ENCODE data around the gene PRMT3. TPM values are rescaled to one million over a fixed set of nuclear protein-coding genes. Genes with fewer than 3 reads are reported as not detected.
"Not testable (repeated sequence)": the region's sequence is repeated elsewhere in the genome, so short reads cannot be mapped to it uniquely, and the experiment has no call there.

PRMT3 gene
- total and polyA plus RNA-seq, 2 experiments from 2014 or later, result 11.7 to 15.7 TPM

DNA sequence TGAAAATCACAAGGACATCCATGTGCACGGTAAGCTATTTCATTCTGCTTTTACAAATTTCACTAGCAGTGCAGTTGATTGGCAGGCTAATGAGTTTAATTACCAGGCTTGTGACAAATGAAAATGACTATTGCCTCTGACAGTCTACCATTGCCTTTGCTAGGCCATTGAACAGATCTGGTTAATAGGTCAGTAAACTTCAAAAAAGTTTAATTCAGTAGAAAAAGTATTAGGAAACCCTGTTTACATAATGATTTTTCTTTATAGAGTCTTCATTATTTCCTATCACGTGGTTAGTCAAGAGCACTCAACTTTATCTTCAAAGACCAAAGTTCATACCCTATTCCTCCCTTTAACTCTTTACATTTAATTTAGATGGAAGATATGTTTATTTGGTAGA, 77.0 kb downstream of the PRMT3 start:
- H3K36me3 ChIP-seq, result no peaks in the 10 kb centered on the region
- peaks cover 6% of the 10 kb centered on the region for H3K4me1 ChIP-seq (ENCODE audit: low read depth)
- no peak overlapping the region for H3K4me3 ChIP-seq
- no peak for DNase-seq (ENCODE audit: low read depth in 1 of 2, low spot score in 1 of 2)
- no peak for TF ChIP-seq CTCF (IDR thresholded peaks at IDR 0.05; ENCODE audit: low read depth, low read length)
- no peaks in the 10 kb centered on the region for H3K9me3 ChIP-seq (ENCODE audit: low read depth)
- H3K27ac ChIP-seq, result no peak overlapping the region
- H3K27me3 ChIP-seq, result no peaks in the 10 kb centered on the region

GRCh38 chr11:20467487-20468185, 80.1 kb downstream of the PRMT3 start:
- no peak overlapping the region for H3K27ac ChIP-seq
- TF ChIP-seq CTCF (IDR thresholded peaks at IDR 0.05; ENCODE audit: low read depth, low read length), result no peak
- no peaks in the 10 kb centered on the region for H3K9me3 ChIP-seq (ENCODE audit: low read depth)
- H3K36me3 ChIP-seq, result no peaks in the 10 kb centered on the region
- no peaks in the 10 kb centered on the region for H3K27me3 ChIP-seq
- no peak overlapping the region for H3K4me3 ChIP-seq
- no peaks in the 10 kb centered on the region for H3K4me1 ChIP-seq (ENCODE audit: low read depth)
- no peak for DNase-seq (ENCODE audit: low read depth in 1 of 2, low spot score in 1 of 2)

DNA sequence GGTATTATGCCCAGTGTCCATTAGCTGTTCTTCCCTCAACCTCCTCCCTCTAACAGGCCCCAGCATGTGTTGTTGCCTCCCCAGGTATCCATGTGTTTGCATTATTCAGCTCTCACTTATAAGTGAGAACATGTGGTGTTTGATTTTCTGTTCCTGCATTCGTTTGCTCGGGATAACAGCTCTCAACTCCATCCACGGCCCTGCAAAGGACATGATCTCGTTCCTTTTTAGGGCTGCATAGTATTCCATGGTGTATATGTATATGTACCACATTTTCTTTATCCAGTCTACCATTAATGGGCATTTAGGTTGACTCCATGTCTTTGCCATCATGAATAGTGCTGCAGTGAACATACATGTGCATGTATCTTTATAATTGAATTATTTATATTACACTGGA, 82.8 kb downstream of the PRMT3 start:
- Histone ChIP-seq H3K4me3 (no peak overlapping the region), H3K9me3 (ENCODE audit: low read depth) (no peaks in the 10 kb centered on the region), H3K27ac (no peak overlapping the region), H3K36me3 (no peaks in the 10 kb centered on the region), H3K27me3 (no peaks in the 10 kb centered on the region), H3K4me1 (ENCODE audit: low read depth) (no peaks in the 10 kb centered on the region)
- TF ChIP-seq CTCF (IDR thresholded peaks at IDR 0.05; ENCODE audit: low read depth, low read length), result no peak
- no peak for DNase-seq (ENCODE audit: low read depth in 1 of 2, low spot score in 1 of 2)

GRCh38 chr11:20471929-20472328, 84.4 kb downstream of the PRMT3 start:
- not testable (repeated sequence) for DNase-seq (ENCODE audit: low read depth in 1 of 2, low spot score in 1 of 2); H3K36me3 ChIP-seq; H3K27ac ChIP-seq; H3K27me3 ChIP-seq; H3K4me3 ChIP-seq; H3K4me1 ChIP-seq (ENCODE audit: low read depth); H3K9me3 ChIP-seq (ENCODE audit: low read depth)

- no peaks in the 10 kb centered on the region for H3K36me3 ChIP-seq
Observed at GRCh38 chr11:20474176-20474881, 86.8 kb downstream of the PRMT3 start.

More at GRCh38 chr11:20474176-20474881, 86.8 kb downstream of the PRMT3 start:
- H3K9me3 ChIP-seq (ENCODE audit: low read depth), result no peaks in the 10 kb centered on the region
- DNase-seq (ENCODE audit: low read depth in 1 of 2, low spot score in 1 of 2), result peak in 1 of 2 donors; percentile 20
- H3K27me3 ChIP-seq, result no peaks in the 10 kb centered on the region
- no peak overlapping the region for H3K27ac ChIP-seq
- no peak for TF ChIP-seq CTCF (IDR thresholded peaks at IDR 0.05; ENCODE audit: low read depth, low read length)
- H3K4me3 ChIP-seq, result no peak overlapping the region
- no peaks in the 10 kb centered on the region for H3K4me1 ChIP-seq (ENCODE audit: low read depth)
